ENCODE results near the gene KLHL13. TPM values are rescaled to one million over a fixed set of nuclear protein-coding genes. Genes with fewer than 3 reads are reported as not detected.
A peak's percentile ranks its signal among the peaks of the same experiment; 100 is the strongest.

The KLHL13 gene
- total and polyA plus RNA-seq, 10 of the 15 experiments (the other 5 are each of a cell fraction or from before 2014, with no cell fraction given): 8.2 to 34.1 (median 13.8) TPM

- no peak for TF ChIP-seq ETV6 (conservative IDR thresholded peaks at IDR 0.05 in 1 of 2, IDR thresholded peaks at IDR 0.05 in 1 of 2; ENCODE audit: borderline replicate concordance in 1 of 2, low read depth in 1 of 2)
- no peak for TF ChIP-seq ESRRA (IDR thresholded peaks at IDR 0.05; ENCODE audit: low read length)
- TF ChIP-seq ZNF217 (IDR thresholded peaks at IDR 0.05): no peak
- TF ChIP-seq CEBPZ (IDR thresholded peaks at IDR 0.05; ENCODE audit: low read depth, low read length): no peak
- 0 out of 2 replicates have a peak, but pooled peaks have one; percentile 14 for TF ChIP-seq DPF2 (IDR thresholded peaks at IDR 0.05)
- TF ChIP-seq POU2F2 (IDR thresholded peaks at IDR 0.05; ENCODE audit: borderline replicate concordance, low read depth, low read length): peak; percentile 92
- no peak for TF ChIP-seq CEBPB (IDR thresholded peaks at IDR 0.05; ENCODE audit: borderline replicate concordance in 1 of 2, low read depth in 2 of 2, low read length in 2 of 2)
- no peak for TF ChIP-seq IKZF1 (conservative IDR thresholded peaks at IDR 0.05)
- no peak for TF ChIP-seq MXI1 (IDR thresholded peaks at IDR 0.05; ENCODE audit: low read depth, low read length)
- TF ChIP-seq POLR2AphosphoS2 (IDR thresholded peaks at IDR 0.05; ENCODE audit: low read depth, low read length): no peak
- no peak for TF ChIP-seq SMARCA5 (IDR thresholded peaks at IDR 0.05)
- TF ChIP-seq MYB (IDR thresholded peaks at IDR 0.05; ENCODE audit: borderline replicate concordance, low read depth, low read length): no peak
- TF ChIP-seq, protein P1, sequence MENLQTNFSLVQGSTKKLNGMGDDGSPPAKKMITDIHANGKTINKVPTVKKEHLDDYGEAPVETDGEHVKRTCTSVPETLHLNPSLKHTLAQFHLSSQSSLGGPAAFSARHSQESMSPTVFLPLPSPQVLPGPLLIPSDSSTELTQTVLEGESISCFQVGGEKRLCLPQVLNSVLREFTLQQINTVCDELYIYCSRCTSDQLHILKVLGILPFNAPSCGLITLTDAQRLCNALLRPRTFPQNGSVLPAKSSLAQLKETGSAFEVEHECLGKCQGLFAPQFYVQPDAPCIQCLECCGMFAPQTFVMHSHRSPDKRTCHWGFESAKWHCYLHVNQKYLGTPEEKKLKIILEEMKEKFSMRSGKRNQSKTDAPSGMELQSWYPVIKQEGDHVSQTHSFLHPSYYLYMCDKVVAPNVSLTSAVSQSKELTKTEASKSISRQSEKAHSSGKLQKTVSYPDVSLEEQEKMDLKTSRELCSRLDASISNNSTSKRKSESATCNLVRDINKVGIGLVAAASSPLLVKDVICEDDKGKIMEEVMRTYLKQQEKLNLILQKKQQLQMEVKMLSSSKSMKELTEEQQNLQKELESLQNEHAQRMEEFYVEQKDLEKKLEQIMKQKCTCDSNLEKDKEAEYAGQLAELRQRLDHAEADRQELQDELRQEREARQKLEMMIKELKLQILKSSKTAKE (IDR thresholded peaks at IDR 0.05; ENCODE audit: low read depth, poor library complexity, severe bottlenecking): no peak
- TF ChIP-seq EZH2 (IDR thresholded peaks at IDR 0.05; ENCODE audit: borderline replicate concordance, control insufficient read depth, low read depth, low read length): no peak
- peak; percentile 88 for TF ChIP-seq NR2F1 (conservative IDR thresholded peaks at IDR 0.05)
- TF ChIP-seq YBX1 (IDR thresholded peaks at IDR 0.05): no peak
- TF ChIP-seq ATF2 (IDR thresholded peaks at IDR 0.05; ENCODE audit: low read length): no peak
- no peak for TF ChIP-seq STAT1 (conservative IDR thresholded peaks at IDR 0.05)
- TF ChIP-seq IRF3 (IDR thresholded peaks at IDR 0.05): no peak
- TF ChIP-seq NR2C2 (IDR thresholded peaks at IDR 0.05; ENCODE audit: borderline replicate concordance, control insufficient read depth, insufficient read length, low read depth): no peak
- no peak for TF ChIP-seq POLR2AphosphoS5 (IDR thresholded peaks at IDR 0.05; ENCODE audit: low read length)
- 0 out of 2 replicates have a peak, but pooled peaks have one; percentile 14 for TF ChIP-seq ZNF384 (IDR thresholded peaks at IDR 0.05; ENCODE audit: borderline replicate concordance, low read depth, low read length)
- TF ChIP-seq BACH1 (IDR thresholded peaks at IDR 0.05; ENCODE audit: borderline replicate concordance): no peak
Measured at GRCh38 chrX:118062817-118063615, 53.6 kb downstream of the KLHL13 start (continued).

All from GM12878 (cell line).